Endometrial microvascular endothelial cells (primary cell): ENCODE measurements around the gene ZC2HC1B. TPM values are rescaled to one million over a fixed set of nuclear protein-coding genes. Genes with fewer than 3 reads are reported as not detected.
"Not testable (repeated sequence)": the region's sequence is repeated elsewhere in the genome, so short reads cannot be mapped to it uniquely, and the experiment has no call there.

Experiments
- in situ Hi-C: cut with HindIII; loops from 2 replicates; pipeline ENCODE4 v1.10.0; 2017; ENCODE audit warnings: low sequenced_read_pairs, low pct_unique_long_range_greater_than_20kb; ENCODE audit errors: inconsistent ontology term
- total RNA-seq: library from RNA; depleted of rRNA; stranded (reverse); fragments of >200 nt; gene quantifications from one replicate; pipeline ENCODE4 v1.2.3, GENCODE V29; 2015; ENCODE audit errors: inconsistent ontology term

The ZC2HC1B gene
- total RNA-seq, 1 donor from 2014 or later: not detected

DNA sequence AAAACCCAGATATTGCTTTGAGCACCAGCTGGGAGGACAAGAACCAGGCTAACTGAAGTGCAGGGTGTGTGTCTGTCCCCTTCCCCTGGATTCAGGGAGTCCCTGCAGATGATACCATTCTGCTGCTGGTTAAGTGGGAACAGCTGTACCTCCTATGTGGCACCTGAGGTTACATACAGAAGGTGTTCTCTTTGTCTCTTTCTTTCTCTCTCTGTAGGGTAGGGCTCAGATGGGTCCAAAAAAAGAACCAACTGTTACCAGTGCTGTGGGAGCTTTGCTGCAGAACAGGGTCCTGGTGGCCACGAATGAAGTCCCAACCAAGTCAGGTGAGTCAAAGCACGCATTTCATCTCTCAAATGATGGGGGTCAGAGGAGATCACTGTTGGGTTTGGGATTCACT, 38.6 kb downstream of the ZC2HC1B start:
- in situ Hi-C loops: no loop called here

DNA sequence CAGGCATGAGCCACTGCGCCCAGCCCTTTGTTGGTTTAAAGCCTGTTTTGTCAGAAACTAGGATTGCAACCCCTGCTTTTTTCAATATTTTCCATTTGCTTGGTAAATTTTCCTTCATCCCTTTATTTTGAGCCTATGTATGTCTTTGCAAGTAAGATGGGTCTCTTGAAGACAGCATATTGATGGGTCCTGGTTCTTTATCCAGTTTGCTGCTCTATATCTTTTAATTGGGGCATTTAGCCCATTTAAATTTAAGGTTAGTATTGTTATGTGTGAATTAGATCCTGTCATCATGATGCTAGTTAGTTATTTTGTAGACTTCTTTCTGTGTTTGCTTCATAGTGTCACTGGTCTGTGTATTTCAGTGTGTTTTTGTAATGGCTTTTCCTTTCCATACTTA, 46.8 kb downstream of the ZC2HC1B start:
- in situ Hi-C loops: no loop called here

DNA sequence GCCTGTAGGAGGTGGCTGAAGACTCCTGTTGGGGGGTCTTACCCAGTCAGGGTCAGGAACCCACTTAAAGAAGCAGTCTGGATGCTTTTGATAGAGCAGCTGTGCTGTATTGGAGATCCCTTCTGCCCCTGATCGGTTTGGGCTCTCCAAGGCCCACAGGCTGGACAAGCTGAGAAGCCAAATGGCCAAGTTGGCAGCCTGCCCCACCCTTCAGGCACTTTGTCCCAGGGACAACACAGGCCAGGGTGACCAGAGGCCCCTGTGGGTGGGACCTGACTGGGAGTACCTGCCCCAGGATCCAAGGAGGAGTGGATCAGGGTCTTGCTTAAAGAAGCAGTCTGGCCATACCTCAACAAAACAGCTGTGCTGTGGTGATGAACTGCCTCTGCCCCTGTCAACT, 48.4 kb downstream of the ZC2HC1B start:
- in situ Hi-C loops: no loop called here

DNA sequence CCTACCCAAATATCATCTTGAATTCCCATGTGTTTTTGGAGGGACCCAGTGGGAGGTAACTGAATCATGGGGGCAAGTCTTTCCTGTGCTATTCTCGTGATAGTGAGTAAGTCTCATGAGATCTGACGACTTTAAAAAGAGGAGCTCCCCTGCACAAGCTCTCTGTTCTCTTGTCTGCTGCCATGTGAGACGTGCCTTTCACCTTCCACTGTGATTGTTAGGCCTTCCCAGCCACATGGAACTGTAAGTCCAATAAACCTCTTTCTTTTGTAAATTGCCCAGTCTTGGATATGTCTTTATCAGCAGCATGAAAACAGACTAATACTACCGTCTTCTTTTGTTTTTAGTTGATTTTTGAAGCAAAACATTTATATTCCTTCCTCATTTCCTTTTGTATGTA, 52.8 kb downstream of the ZC2HC1B start:
- in situ Hi-C loops: not testable (repeated sequence)

DNA sequence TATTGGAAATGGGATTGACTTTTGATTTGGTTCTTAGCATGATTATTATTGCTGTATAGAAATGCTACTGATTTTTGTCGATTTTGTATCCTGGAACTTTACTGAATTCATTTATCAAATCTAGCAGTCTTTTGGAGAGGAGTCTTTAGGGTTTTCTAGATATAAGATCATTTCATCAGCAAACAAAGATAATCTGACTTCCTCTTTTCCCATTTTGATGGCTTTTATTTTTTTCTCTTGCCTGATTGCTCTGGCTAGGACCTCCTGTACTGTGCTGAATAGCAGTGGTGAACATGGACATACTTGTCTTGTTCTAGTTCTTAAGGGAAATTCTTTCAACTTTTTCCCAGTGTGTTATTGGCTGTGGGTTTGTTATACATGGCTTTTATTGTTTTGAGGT, 64.6 kb downstream of the ZC2HC1B start:
- in situ Hi-C loops: no loop called here

DNA sequence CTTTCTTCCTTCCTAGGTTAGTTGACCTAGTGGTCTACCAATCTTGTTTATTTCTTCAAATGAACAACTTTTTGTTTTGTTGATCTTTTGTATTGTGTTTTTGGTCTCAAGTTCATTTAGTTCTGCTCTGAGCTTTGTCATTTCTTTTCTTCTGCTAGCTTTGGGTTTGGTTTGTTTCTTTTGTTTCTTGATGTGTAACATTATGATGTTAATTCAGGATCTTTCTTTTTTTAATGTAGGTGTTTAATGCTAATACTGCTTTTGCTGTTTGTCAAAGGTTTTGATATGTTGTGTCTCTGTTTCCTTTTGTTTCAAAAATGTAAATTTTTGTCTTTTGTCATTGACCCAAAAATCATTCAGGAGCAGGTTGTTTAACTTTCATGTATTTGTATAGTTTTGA, 65.7 kb downstream of the ZC2HC1B start:
- in situ Hi-C loops: no loop called here

DNA sequence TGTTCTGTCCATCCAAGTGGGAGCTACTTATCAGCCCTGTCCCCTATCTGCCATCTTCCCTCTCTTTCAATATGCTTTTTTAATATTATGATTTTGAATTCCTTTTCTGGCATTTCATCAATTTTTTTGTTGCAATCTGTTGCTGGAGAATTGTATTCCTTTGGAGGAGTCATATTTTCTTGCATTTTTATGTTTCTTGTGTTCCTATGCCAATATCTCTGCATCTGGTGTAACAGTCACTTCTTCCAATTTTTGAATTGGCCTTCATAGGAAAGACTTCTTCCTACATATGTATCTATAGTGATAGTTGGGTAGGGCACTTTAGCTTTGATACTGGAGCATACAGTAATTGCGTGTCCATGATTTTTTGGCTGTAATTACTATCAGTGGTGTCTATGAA, 70.1 kb downstream of the ZC2HC1B start:
- in situ Hi-C loops: no loop called here

DNA sequence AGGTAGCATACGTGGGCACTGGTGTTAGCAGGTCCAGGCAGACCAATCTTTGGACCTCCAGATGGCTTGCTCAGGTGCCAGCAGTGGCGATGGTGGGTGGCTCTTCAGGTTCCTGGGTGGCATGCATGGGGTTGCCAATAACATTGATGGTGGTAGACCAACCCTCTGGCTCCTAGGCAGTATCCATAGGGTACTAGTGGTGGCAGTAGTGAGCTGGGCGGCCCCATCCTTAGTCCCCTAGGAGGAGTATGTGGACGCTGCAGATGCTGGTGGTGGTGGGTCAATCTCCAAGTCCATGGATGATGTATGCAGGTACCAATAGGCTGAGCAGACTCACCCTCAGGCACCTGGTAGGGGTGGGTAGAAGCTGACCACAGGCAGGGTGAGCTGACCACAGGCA, 70.6 kb downstream of the ZC2HC1B start:
- in situ Hi-C loops: no loop called here

DNA sequence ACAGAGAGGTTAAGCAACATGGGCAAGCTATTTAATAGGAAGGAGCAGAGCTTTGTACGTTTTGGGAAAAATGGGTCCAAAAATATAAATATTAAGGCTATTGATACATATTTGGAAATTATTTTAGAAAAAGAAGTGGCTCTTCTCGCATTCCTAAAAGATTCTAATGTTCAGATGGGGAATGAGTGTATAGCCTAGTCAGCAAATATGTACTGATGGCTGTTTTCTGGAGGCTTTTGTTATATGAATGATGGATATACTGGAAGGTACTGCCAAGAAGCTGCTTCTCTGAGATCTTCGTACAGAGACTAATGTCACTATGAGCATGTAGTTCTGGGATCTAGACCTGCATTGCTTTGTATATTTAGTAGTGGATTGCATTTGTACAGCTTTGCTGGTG, 72.1 kb downstream of the ZC2HC1B start:
- in situ Hi-C loops: no loop called here

DNA sequence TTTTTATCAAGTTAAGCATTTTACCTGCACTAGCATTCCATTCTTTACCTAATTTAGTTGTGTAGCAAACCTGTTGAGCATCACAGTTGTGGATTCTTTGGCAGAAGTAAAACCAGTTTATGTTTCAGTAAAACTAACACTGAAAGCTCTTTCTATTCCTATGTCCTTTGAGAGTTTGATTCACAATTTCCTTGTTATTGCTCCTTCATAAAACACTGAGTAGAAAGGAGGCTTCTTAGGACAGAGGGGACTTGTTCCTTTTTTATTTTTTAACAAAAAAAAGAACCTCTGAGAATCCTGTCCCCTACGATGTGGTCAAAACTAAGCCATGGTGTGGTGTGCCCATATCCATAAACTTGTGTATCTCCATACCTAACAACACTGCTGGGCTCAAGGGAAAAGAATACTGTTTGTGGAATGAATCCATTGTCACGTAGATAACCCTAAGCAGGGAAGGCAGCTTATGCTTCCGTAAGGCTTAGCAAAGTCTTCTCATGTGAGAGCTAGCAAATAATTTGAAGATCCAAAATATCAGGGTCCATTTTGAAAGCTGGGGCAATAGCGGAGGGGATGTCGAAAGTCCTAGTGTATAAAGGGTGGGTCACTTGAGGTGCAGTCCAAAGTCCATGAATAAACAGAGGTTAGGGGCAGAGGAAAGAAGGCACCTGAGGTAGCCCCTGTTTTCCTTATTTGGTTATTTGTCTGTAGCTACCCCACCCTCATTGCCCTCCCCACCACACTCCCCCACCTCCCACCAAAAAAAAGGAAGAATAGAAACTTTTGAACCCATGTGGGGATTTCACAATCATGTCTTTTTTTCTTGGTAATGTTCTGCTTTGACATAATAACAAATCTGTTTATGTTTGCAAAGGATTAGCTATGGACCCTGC, 72.7 kb downstream of the ZC2HC1B start:
- in situ Hi-C loops: no loop called here

DNA sequence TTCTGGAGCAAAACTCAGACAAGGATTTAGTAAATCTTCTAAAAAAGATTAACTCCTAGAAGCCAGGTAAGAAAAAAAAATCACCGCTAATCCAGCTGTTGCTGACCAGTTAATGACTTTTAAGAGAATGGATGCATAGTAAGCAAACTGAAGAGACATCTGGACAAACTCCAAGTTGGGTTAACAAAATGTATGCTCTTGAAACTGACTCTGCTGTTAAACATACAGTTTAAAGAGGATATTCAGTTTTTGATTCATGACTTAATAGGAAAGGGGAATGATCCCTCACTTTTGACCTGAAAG, 73.3 kb downstream of the ZC2HC1B start:
- in situ Hi-C loops: no loop called here

DNA sequence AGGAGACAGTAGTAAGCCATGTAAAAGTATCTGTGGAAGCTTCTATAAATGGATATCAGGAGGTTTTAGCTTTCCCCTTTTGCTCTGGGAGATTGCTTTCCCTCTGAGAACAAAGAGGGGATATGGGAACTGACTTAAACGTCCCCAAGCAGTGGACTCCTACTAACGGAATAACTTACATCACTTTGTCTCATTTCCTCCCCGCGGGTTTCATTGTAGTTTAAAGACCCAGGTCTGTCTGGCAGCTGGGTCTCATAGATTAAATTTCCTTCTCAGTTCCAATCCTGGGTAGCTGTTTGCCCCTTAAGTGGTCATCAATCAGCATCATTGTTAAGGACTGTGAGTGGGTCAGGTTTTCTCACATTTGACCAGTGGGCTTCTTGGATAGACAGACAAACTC, 75.1 kb downstream of the ZC2HC1B start:
- in situ Hi-C loops: no loop called here

DNA sequence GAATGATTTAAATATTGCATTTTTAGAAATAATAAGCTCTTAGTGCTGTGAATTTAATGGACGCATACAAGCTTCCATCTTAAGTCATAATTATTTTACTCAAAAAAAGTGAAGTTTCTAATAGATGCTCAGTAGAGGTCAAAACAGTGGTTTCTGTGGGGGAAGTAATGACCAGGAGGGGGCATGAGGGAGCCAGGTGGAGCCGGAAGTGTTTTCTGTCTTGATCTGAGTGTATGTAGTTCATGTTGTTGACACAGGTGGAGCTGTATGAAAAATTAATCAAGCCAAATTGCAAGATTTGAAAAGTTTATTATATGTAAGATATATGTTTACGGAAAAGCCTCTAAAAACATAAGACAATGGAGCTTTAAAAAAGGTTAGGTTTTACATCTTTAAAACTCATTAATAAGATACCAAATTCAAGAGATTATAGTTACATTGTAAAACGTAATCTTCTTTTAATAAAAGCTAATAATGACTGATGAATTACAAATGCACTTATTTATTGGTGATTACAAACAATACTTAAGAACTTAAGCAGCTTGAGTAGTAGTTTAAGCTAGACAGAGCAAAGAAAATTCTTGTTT, 75.8 kb downstream of the ZC2HC1B start:
- in situ Hi-C loops: no loop called here

DNA sequence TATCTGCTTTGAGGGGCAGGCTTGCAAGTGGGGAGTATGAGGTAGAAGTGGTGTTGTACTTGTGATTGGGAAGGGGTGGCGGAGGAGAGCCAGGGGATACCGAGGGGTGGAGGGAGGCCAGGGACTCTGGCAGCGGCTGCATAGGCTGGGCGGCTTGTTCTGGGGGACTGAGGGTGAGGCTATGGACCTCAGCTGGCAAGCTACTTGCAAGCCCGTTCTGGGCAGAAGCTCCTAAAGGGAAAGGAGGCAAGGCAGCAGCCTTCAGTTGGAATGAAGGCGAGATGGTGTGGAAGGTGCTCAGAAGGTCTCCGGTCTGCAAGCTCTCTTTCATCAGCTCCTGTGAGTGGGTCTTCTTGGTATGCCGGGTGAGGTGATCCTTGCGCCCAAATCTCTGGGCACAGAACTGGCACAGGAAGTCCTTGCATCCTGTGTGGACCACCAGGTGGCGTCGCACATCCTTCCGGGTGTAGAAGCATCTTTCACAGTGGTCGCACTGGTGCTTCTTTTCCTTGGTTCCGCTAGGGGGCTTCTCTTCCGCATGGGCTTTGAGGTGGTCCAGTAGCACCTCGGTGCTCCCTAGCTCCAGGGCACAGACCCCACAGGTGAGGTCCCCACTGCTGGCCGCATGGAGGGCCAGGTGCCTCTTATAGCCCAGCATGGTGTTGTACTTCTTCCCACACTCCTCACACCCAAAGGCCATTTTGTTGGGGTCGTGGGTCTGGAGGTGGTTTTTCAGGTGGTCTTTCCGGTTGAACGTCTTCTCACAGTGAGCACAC, 77.8 kb downstream of the ZC2HC1B start:
- in situ Hi-C loops: no loop called here

DNA sequence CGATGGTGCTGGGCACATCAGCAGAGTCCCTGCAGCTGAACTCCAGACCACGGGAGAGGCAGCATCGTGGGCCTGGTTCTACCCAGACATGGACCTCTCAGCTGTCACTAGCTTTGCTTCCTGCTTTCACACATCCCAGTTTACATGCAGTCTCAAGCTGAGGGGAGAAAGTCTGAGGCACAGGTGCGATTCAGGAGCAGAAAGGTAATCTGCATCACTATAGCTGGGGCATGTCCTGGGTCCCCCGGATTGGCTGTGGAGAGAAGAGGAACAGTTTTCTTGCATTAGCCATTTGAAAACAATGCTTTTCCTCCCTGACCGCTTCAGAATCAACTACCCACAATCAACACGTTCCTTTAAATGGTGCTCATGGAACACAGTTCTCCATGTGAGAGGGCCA, 83.9 kb downstream of the ZC2HC1B start:
- in situ Hi-C loops: no loop called here

DNA sequence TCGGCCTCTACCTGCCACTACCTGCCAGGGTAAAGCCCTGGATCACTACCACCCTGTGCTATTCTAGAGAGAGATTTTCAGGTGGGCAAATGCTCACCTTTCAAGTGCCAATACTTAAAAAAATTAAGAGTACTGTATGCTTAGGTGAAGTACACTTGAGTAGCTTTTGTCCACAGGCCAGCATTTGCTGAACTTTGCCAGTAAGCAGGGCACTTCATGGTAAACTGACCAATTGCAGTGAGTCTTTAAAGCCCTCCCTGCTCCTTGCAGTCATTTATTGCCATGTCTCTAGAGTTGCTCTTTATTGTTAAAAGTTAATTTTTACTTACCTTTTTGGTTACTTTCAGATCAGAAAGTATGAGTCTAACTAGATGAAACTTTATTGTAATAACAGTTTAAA, 85.3 kb downstream of the ZC2HC1B start:
- in situ Hi-C loops: no loop called here

DNA sequence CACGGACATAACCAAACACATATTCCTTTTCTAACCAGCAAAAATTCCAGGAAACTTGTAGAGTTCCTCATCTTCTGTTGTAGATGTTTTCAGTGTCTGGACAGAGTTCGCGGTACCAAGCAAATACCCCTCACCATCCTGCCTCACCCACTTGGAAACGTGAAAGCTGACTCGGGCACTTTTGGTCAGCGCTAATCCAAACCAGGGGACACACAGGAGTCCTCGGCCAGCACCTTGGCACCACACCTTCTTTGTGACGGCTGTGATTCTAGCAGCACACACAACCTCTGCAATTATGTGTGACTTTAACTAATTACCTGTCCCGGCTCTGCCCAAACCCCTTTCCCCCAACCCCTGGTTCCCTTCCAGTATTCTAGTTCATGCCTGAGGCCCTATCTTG, 85.7 kb downstream of the ZC2HC1B start:
- in situ Hi-C loops: no loop called here

DNA sequence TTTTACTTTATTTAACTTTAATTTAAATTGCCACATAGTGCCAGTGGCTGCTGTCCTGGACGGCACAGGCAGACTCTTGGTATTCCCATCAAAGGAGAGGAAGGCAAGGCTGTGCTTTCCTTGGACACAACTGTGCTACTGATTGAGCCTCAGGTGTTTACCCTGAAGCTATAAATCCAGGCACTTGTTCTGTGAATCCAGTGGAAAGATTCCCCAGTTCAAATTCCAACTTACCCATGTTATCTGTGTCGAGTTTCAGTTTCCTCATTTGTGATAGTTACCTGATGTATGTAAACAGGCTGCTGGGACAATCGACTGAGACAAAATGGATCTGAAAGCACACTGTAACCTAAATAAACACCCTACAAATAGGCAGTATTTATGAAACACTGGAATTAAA, 86.6 kb downstream of the ZC2HC1B start:
- in situ Hi-C loops: no loop called here

DNA sequence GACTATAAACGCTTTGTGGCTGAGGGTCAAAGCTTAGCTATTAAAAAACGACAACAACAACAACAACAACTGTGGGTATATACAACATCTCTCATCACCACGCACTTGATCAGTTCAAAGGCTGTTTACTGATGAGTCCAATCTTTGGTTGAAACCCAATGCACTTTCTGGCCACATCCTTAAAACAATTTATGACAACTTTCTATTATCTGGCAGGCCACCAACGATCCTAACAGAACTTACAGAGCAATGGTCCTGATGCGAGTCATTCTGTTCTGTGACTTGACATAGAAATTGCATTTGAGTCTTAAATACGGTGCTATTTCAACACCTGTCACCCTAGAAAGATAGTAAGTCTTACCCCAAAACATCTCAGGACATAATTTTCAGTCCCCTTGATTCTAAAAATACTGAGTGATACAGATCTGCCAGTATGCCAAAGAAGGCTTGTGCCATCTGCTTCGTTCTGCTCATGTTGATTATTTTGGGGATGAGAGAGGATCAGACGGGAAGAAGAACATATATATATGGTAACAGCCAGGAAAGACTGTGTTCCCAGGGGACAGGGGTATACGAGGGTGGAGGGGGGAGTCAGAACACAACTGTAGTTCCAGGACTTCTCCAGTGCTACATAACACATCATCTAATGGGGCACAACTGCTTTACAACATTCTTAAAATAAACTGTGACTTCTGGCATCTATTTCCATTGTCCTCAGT, 87.9 kb downstream of the ZC2HC1B start:
- in situ Hi-C loops: no loop called here
